ENCODE measurements around the gene RELN.

The RELN gene

GRCh38 chr7:103613655-103614642, 375.5 kb downstream of the RELN start:
- no peak for DNase-seq

DNA sequence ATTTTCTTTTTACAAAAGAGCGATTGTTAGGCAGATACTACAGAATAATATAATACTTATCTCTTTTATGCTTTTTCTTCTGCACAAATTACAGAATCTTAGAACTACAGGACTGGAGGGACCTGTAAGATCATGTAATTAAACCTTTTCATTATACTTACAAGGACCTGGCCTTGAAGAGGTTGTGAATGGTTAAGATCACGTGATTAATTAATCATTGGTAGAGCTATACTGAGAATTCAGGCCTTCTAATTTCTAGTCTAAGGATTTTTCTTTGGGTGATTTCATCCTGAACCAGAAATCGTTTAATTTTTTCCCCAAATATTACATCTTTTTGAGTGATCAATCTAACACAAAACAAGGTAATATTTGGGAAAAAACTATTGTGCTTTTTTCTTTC, 379.7 kb downstream of the RELN start:
- no peak for DNase-seq

GRCh38 chr7:103605640-103606039, 383.8 kb downstream of the RELN start:
- DNase-seq, result no peak

- DNase-seq, result no peak
These were observed 391.0 kb downstream of the RELN start for GRCh38 chr7:103598326-103598905.

- no peak for DNase-seq
These were observed 391.9 kb downstream of the RELN start for GRCh38 chr7:103597606-103598005.

- no peak for DNase-seq
These were observed 395.3 kb downstream of the RELN start for GRCh38 chr7:103594186-103594585.

DNA sequence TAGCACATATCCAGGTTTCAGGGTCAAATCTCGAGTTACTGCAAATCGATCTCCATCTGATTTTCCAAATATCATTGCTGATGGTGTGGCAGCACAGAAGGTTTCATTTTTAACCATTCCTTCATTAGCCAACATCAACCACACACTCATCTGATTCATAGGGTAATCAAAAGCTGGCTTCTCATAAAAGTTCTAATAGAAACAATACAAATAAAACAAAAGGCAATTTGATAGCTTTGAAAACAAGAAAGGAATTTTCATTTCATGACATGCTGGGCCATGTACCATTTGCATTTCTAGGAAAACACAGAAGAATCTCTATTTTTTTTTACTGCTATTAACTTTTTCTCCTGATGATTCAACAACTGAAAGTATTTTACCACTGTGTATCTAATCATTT, 395.8 kb downstream of the RELN start:
- DNase-seq, result no peak

GRCh38 chr7:103592844-103593243, 396.6 kb downstream of the RELN start:
- DNase-seq, result no peak

DNA sequence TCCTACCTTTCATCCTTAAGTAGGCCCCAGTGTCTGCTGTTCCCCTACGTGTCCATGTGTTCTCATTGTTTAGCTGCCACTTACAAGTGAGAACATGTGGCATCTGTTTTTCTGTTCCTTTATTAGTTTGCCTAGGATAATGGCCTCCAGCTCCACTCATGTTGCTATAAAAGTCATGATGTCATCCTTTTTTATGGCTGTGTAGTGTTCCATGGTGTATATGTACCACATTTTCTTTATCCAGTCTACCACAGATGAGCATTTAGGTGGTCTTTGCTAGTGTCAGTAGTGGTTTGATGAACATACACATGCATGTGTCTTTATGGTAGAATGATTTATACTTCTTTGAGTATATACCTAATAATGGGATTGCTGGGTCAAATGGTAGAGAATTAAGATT, 397.3 kb downstream of the RELN start:
- DNase-seq, result no peak

GRCh38 chr7:103580031-103580430, 409.4 kb downstream of the RELN start:
- DNase-seq, result no peak

DNA sequence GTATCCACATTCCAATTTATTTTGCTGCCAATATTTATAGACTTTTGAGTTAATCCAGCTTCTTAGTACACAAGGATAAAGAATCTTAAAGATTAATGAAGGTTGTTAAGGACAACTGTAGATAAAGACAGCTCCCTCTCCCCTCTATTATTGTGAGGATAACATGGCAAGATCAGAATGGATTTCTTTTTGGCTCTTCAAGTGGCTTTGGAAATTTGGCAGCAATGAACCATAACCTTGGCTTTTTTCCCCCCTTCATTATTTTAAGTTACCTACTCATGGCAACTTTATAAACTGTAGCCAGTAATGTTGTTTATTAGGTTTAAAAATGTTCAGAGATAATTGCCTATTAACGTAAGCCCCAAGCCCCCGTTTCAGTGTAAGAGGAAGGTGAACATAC, 412.4 kb downstream of the RELN start:
- no peak for DNase-seq

GRCh38 chr7:103576641-103577040, 412.8 kb downstream of the RELN start:
- no peak for DNase-seq

DNA sequence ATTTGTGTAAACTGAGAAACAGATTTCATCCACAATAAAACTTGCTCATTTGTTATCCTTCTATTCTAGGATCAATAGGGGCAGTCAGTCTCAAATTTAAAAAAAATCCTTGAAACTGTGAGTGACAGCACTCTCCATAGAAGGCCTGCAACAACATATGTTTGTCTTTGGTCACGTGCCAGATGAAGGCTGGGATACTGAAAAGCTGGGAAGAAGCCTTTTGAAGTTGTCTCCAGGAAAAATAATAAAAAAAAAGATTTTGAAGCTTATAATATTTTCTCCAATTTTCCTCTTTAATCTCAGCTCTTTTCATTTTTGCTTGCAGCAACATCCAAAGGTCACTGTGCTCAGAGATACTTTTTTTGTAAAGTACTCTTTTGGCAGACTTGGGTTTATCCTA, 414.9 kb downstream of the RELN start:
- no peak for DNase-seq

GRCh38 chr7:103573479-103574058, 415.9 kb downstream of the RELN start:
- DNase-seq, result no peak

DNA sequence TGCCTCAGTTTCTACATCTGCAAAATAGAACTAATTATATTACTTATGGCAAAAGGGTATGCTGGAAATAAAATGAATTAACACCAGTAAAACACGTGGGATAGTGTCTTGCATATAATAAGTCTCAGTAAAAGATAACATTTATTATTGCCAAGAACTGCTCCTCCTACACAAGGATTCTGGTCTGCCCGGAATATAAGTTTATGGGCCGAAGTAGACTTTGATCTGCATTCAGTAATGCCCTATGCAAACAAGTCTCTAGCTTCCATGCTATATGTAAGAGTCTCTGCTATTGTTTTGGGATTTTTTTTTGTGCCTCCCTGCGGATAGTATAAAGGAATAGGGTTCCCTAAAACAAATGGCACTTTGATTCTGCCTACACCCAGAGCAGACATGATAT, 417.9 kb downstream of the RELN start:
- no peak for DNase-seq

- no peak for DNase-seq
These were observed 419.7 kb downstream of the RELN start for GRCh38 chr7:103569621-103570305.

GRCh38 chr7:103564416-103564815, 425.0 kb downstream of the RELN start:
- no peak for DNase-seq

DNA sequence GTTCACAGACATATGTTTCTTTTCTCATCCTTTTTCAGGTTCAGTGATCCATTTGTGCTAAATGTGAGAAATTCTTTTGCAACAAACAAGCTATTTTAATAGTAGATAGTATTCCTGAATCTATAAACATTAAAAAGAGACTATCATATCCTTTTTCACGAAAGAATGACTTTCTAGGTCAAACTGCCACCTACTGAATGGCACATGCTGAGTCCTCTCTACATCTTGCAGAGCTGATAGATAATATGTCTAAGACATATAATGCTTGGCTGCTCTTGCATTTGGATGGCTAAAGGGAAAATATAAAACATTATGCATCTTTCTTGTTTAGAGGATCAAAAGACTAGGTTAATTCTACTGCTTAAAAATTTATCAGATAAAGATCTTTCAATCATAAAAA, 429.3 kb downstream of the RELN start:
- DNase-seq, result no peak

GRCh38 chr7:103551016-103551415, 438.4 kb downstream of the RELN start:
- DNase-seq, result no peak

GRCh38 chr7:103549786-103550185, 439.7 kb downstream of the RELN start:
- no peak for DNase-seq

DNA sequence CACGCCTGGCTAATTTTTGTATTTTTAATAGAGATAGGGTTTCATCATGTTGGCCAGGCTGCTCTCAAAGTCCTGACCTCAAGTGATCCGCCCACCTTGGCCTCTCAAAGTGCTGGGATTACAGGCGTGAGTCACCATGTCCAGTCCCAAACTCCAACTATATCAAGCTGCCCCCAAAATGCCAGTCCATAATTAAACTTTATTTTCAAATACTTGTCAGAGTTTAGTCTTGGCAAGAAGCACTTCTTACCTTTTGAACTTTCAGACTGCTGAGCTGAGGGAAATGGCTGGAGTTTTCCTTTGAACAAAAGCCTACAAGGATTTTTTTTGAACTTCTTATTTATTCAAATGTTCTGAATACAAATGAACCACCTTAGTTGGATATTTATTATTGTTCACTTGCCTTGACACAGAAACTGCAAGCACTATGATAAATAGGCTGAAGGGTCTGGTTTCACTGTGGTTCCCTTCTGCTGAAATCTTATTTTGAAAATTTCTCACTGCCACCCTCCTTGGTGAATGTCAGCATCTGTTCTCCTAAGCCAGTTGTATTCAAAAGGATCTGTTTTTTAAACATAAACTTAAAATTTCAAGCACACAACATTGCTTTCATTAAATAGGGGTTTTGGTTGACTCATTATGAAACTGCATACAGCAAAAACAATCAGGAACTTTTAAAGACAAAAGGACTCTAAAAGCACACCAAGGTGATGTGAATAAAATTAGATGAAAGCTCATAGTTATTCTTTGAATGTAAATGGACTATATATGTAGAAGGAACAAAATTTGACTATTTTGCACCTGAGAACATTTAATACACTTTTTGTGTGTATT, 441.8 kb downstream of the RELN start:
- DNase-seq, result no peak

DNA sequence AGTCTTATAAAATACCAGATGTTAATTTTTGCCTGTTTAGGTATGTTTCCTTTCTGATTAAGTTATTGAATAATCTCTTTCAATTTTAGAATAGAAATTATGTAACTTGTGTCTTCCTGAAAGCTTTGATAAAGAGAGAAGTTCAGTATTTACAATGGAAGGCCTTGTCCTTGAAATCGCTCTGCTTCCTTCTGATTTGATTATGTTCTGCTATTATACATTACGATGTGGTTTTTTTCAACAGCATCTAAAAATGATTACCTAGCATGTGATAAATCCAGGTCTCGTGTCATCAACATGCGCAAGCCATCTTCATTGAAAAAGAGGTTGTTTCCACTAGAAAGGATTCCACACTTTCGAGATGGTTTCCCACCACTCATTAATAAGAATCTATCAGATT, 447.0 kb downstream of the RELN start:
- DNase-seq, result no peak

DNA sequence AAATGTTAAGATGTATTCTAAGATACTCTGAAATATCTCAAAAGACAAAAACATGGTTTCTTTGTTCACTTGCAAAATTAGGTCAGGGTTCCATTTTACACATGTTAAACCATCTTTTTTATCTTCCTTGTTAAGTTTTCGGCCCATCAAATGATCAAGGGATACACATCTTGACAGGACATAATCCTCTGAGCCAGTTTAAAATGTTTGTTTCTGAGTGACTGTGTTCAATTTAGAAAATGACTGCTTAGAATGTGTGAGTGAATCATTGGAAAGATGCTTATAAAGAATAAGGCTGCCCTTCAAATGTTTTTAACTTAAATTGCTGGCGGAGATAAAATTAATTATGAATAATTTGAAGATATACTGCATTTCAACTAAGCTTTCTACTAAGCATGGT, 447.5 kb downstream of the RELN start:
- DNase-seq, result no peak

Measured in 8988T (cell line).